Karpas-422 (cell line): ENCODE measurements around the gene MGAT5B. TPM values are rescaled to one million over a fixed set of nuclear protein-coding genes. Genes with fewer than 3 reads are reported as not detected.

Experiments used
- DNase-seq: peaks from one replicate; pipeline ENCODE4 v3.0.0-alpha.2; 2015
- H2AFZ ChIP-seq: fragments of 200-600 bp; sonication (generic); 2 replicates; pipeline ENCODE4 v1.6.1; 2014; ENCODE audit warnings: antibody characterized with exemption, low read length, mixed read lengths
- H3K27ac ChIP-seq: fragments of 200-600 bp; sonication (generic); 2 replicates; pipeline ENCODE4 v1.5.1; 2014; ENCODE audit warnings: mild to moderate bottlenecking, low read length, moderate library complexity
- H3K27me3 ChIP-seq: fragments of 200-600 bp; sonication (generic); 2 replicates; pipeline ENCODE4 v1.6.1; 2014; ENCODE audit warnings: low read length, mixed read lengths
- H3K36me3 ChIP-seq: fragments of 200-600 bp; sonication (generic); 2 replicates; pipeline ENCODE4 v1.6.1; 2014; ENCODE audit warnings: low read length, mixed read lengths; ENCODE audit not compliant: insufficient read depth
- H3K4me1 ChIP-seq: fragments of 200-600 bp; sonication (generic); 2 replicates; pipeline ENCODE4 v1.6.1; 2014; ENCODE audit warnings: mild to moderate bottlenecking, low read length, mixed read lengths
- H3K4me2 ChIP-seq: fragments of 200-600 bp; sonication (generic); 2 replicates; pipeline ENCODE4 v1.6.1; 2014; ENCODE audit warnings: low read length, low read depth, mild to moderate bottlenecking; ENCODE audit not compliant: poor library complexity, severe bottlenecking
- H3K4me3 ChIP-seq: fragments of 200-600 bp; sonication (generic); 2 replicates; pipeline ENCODE4 v1.5.1; 2014; ENCODE audit warnings: mild to moderate bottlenecking, antibody characterized with exemption, low read length, mixed read lengths
- H3K79me2 ChIP-seq: fragments of 200-600 bp; sonication (generic); 2 replicates; pipeline ENCODE4 v1.6.1; 2014; ENCODE audit warnings: mild to moderate bottlenecking, low read length, mixed read lengths
- H3K9ac ChIP-seq: fragments of 200-600 bp; sonication (generic); 2 replicates; pipeline ENCODE4 v1.6.0; 2014; ENCODE audit warnings: low read length
- H3K9me2 ChIP-seq: fragments of 200-600 bp; sonication (generic), shearing (Covaris generic); replicated peaks from 2 replicates; pipeline ENCODE4 v1.6.0; 2014; ENCODE audit warnings: mild to moderate bottlenecking, low read length, moderate library complexity; ENCODE audit not compliant: insufficient read depth
- H3K9me3 ChIP-seq: fragments of 300-700, 200-600 bp; sonication (generic); 2 replicates; pipeline ENCODE4 v1.6.1; 2014; ENCODE audit warnings: low read length, mixed read lengths
- H4K20me1 ChIP-seq: fragments of 200-600 bp; sonication (generic); 2 replicates; pipeline ENCODE4 v1.6.1; 2014; ENCODE audit warnings: mild to moderate bottlenecking, antibody characterized with exemption, low read length, low read depth; ENCODE audit not compliant: insufficient read depth
- total RNA-seq: library from RNA; depleted of rRNA; stranded (reverse); fragments of >200 nt; shearing (Covaris generic); gene quantifications from 2 replicates; pipeline ENCODE4 v1.2.3, GENCODE V29; 2014; ENCODE audit warnings: low replicate concordance

Gene MGAT5B
- total RNA-seq, 1 experiment from 2014 or later: not detected

DNA sequence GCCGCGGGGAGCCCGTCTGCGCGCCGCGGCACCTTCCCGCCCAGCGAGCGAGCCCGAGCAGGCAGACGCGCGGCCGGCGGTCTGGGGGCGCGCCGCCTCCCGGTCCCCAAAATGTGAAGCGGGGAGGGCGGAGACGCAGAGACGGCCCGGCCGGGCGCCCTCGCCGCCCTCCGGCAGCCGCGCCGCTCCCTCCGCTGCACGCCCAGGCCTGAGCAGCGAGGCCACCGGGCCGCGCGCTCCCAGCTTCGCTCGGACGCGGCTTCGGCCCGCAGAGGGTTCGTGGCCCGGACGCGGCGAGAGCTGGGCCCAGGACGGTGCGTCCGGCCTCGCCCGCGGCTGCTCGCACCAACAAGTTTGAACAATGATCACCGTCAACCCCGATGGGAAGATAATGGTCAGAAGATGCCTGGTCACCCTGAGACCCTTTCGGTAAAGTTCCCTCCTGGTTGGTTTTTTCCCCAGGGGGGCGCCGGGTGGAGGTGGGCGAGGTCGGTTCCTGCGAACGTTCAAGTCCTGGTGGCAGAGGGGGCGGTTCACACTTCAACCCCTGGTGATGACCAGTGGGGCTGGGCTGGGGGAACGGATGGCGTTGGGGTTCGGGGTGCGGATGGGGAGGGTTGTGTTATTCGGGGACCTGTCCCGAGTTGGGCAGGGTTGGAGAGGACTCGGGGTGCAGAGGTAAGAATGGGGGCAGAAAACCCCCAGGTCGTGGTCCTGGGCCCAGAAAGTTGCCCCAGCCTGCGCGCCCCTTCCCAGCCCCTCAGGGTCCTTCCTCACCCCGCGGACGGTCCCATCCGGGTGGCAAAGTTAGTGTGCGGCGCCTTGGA lies 678 bp downstream of the MGAT5B start:
- H3K4me1 ChIP-seq: peaks cover 16% of the 10 kb centered on the region
- no peak overlapping the region for H3K4me2 ChIP-seq
- DNase-seq: no peak
- H3K79me2 ChIP-seq: no peaks in the 10 kb centered on the region
- H3K9ac ChIP-seq: no peak overlapping the region
- H2AFZ ChIP-seq: no peak overlapping the region
- no peaks in the 10 kb centered on the region for H3K27me3 ChIP-seq
- H3K4me3 ChIP-seq: no peak overlapping the region
- no peaks in the 10 kb centered on the region for H3K36me3 ChIP-seq
- H3K9me2 ChIP-seq: no peaks in the 10 kb centered on the region
- H3K9me3 ChIP-seq: no peaks in the 10 kb centered on the region
- no peaks in the 10 kb centered on the region for H4K20me1 ChIP-seq
- no peak overlapping the region for H3K27ac ChIP-seq

DNA sequence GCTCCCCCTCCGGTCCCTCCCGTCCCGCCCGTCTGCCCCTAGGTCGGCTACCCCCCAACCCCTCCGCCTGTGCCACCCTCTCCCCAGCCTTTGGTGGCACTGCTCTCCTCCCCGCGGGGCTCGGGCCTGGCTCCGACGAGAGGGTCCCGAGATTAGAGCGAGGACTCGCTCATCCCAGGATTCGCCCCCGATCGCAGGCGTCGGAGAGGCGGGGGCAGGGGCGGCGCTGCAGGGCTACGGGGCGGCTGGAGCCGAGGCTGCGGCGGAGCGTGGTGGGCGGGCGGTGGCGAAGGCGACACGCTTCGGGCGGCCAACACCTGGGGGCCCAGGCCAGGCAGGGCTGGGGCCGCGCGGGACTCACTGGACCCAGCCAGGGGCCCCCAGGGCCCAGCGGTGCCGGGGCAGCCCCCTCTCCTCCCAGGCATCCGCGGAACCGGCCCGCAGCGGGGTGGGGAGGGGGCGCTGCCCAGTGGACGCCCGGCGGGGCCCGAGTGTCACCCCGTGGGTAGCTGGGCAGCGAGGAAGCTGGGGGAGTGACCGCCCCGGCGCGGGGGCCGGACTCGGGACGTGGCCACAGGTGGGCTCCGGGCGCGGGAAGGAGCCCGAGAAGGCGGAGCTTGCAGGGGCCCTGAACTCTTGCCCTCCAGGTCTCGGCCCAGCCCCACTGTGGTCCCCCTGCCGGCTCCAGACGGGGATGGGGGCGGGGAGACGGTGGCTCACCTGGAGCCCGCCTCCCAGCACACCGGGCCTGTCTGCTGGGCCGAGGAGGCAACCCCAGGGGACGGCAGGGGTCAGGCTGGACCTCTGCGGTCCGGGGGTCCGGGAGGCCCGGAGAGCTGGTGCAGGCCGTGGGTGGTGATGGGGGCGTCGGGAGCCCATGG lies 1.5 kb downstream of the MGAT5B start:
- DNase-seq: no peak
- Histone ChIP-seq H3K9me3 (no peaks in the 10 kb centered on the region; the same call in 1 of the 2 replicates), H4K20me1 (no peaks in the 10 kb centered on the region), H3K27me3 (no peaks in the 10 kb centered on the region), H3K4me3 (no peak overlapping the region), H3K36me3 (no peaks in the 10 kb centered on the region), H3K4me2 (no peak overlapping the region), H3K79me2 (no peaks in the 10 kb centered on the region), H3K9ac (no peak overlapping the region), H2AFZ (no peak overlapping the region), H3K27ac (no peak overlapping the region), H3K4me1 (peaks cover 16% of the 10 kb centered on the region), H3K9me2 (no peaks in the 10 kb centered on the region)

DNA sequence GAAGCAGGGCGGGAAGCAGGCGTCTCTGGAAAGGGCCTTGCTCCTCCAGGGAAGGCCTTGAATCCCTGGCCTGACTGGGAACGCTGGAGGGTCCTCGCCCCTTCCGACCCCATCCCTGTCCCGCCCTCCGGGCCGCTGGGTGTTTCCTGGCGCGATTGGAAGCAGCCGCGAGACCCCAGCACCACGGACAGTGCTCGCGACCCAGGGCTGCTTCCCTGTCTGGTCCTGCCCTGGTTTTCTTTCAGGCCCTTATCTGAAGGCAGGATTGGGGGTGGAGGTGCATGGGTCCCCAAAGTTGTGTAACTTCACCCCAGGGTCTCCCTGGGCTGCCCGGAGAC lies 2.1 kb downstream of the MGAT5B start:
- Histone ChIP-seq H3K9me3 (peaks cover 5% of the 10 kb centered on the region; the same call in 1 of the 2 replicates), H2AFZ (no peak overlapping the region), H3K36me3 (no peaks in the 10 kb centered on the region), H3K9me2 (no peaks in the 10 kb centered on the region), H3K4me2 (no peak overlapping the region), H3K27ac (no peak overlapping the region), H3K9ac (no peak overlapping the region), H3K27me3 (no peaks in the 10 kb centered on the region), H3K4me1 (peaks cover 16% of the 10 kb centered on the region), H4K20me1 (no peaks in the 10 kb centered on the region), H3K79me2 (no peaks in the 10 kb centered on the region), H3K4me3 (no peak overlapping the region)
- DNase-seq: no peak

- peak; percentile 52 for DNase-seq
- Histone ChIP-seq H2AFZ (no peak overlapping the region), H3K27me3 (no peaks in the 10 kb centered on the region), H3K9me3 (peaks cover 5% of the 10 kb centered on the region; the same call in 1 of the 2 replicates), H3K4me3 (no peak overlapping the region), H3K36me3 (no peaks in the 10 kb centered on the region), H3K9ac (no peak overlapping the region), H3K27ac (no peak overlapping the region), H3K9me2 (no peaks in the 10 kb centered on the region), H3K4me2 (no peak overlapping the region), H3K79me2 (no peaks in the 10 kb centered on the region), H4K20me1 (no peaks in the 10 kb centered on the region), H3K4me1 (peaks cover 14% of the 10 kb centered on the region)
Observed at GRCh38 chr17:76871668-76872067, 3.5 kb downstream of the MGAT5B start.

- no peaks in the 10 kb centered on the region for H3K27me3 ChIP-seq
- H3K4me1 ChIP-seq: peaks cover 7% of the 10 kb centered on the region
- no peak overlapping the region for H3K4me3 ChIP-seq
- no peaks in the 10 kb centered on the region for H3K79me2 ChIP-seq
- no peaks in the 10 kb centered on the region for H3K9me2 ChIP-seq
- H3K27ac ChIP-seq: no peak overlapping the region
- peaks cover 5% of the 10 kb centered on the region; the same call in 1 of the 2 replicates for H3K9me3 ChIP-seq
- H3K4me2 ChIP-seq: no peak overlapping the region
- H3K36me3 ChIP-seq: no peaks in the 10 kb centered on the region
- H4K20me1 ChIP-seq: no peaks in the 10 kb centered on the region
- peak; percentile 66 for DNase-seq
- H2AFZ ChIP-seq: no peak overlapping the region
- H3K9ac ChIP-seq: no peak overlapping the region
Observed at GRCh38 chr17:76872221-76872873, 4.1 kb downstream of the MGAT5B start.

- no peaks in the 10 kb centered on the region for H3K79me2 ChIP-seq
- no peaks in the 10 kb centered on the region for H4K20me1 ChIP-seq
- H3K9me2 ChIP-seq: no peaks in the 10 kb centered on the region
- H3K4me1 ChIP-seq: peaks cover 2% of the 10 kb centered on the region
- no peak overlapping the region for H3K27ac ChIP-seq
- H3K36me3 ChIP-seq: no peaks in the 10 kb centered on the region
- H3K9ac ChIP-seq: no peak overlapping the region
- no peak overlapping the region for H3K4me2 ChIP-seq
- H2AFZ ChIP-seq: no peak overlapping the region
- no peak overlapping the region for H3K4me3 ChIP-seq
- H3K27me3 ChIP-seq: no peaks in the 10 kb centered on the region
- DNase-seq: no peak
- peaks cover 5% of the 10 kb centered on the region; the same call in 1 of the 2 replicates for H3K9me3 ChIP-seq
Observed at GRCh38 chr17:76872874-76873221, 4.6 kb downstream of the MGAT5B start.

- Histone ChIP-seq H3K4me1 (no peaks in the 10 kb centered on the region), H3K27ac (no peak overlapping the region), H3K27me3 (no peaks in the 10 kb centered on the region), H3K9ac (no peak overlapping the region), H3K79me2 (no peaks in the 10 kb centered on the region), H3K4me3 (no peak overlapping the region), H2AFZ (no peak overlapping the region), H3K9me2 (no peaks in the 10 kb centered on the region), H3K9me3 (peaks cover 5% of the 10 kb centered on the region; the same call in 1 of the 2 replicates), H3K4me2 (no peak overlapping the region), H3K36me3 (no peaks in the 10 kb centered on the region), H4K20me1 (no peaks in the 10 kb centered on the region)
- no peak for DNase-seq
Observed at GRCh38 chr17:76873856-76874255, 5.7 kb downstream of the MGAT5B start.

DNA sequence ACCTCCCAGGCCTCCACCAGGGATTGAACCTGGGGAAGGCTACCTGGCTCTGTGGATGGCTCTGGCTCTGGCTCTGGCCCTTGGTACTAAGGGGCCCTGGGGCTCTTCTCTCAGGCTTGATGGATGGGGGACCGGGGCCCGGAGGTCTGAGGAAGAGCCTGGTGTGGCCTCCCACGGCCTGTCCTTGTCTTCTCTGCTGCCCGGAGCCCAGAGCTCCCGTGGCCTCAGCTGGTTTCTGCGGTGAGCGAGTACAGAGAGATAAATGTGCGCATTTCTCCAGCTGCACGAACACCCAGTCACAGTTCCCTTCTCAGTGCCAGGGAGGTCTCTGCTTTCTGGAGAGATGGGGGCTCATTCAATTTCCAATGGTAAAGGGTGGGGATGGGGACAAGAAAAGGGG lies 9.2 kb downstream of the MGAT5B start:
- H3K79me2 ChIP-seq: no peaks in the 10 kb centered on the region
- no peak overlapping the region for H3K4me2 ChIP-seq
- H3K4me1 ChIP-seq: no peaks in the 10 kb centered on the region
- H3K9me3 ChIP-seq: peaks cover 5% of the 10 kb centered on the region; the same call in 1 of the 2 replicates
- H2AFZ ChIP-seq: no peak overlapping the region
- H3K9ac ChIP-seq: no peak overlapping the region
- no peaks in the 10 kb centered on the region for H3K36me3 ChIP-seq
- H3K9me2 ChIP-seq: no peaks in the 10 kb centered on the region
- H4K20me1 ChIP-seq: no peaks in the 10 kb centered on the region
- H3K4me3 ChIP-seq: no peak overlapping the region
- DNase-seq: no peak
- H3K27me3 ChIP-seq: no peaks in the 10 kb centered on the region
- no peak overlapping the region for H3K27ac ChIP-seq
